OCI-LY3 (cell line): ENCODE measurements around the gene BACH2.
A peak's percentile ranks its signal among the peaks of the same experiment; 100 is the strongest.

Experiments
- H2AFZ ChIP-seq: fragments of 200-600, 300-600 bp; shearing (Covaris generic); 2 replicates; pipeline ENCODE4 v1.6.0; 2014; ENCODE audit warnings: antibody characterized with exemption, low read depth, low read length
- H3K27ac ChIP-seq: fragments of 200-600, 300-600 bp; sonication (generic); 2 replicates; pipeline ENCODE4 v1.5.1; 2014; ENCODE audit warnings: mild to moderate bottlenecking, low read length, moderate library complexity, mixed read lengths
- H3K27me3 ChIP-seq: fragments of 200-600, 300-600 bp; sonication (generic); 2 replicates; pipeline ENCODE4 v1.6.1; 2014; ENCODE audit warnings: low read depth, low read length, mixed read lengths
- H3K36me3 ChIP-seq: fragments of 200-600, 300-600 bp; sonication (generic); replicated peaks from 2 replicates; pipeline ENCODE3; 2014; ENCODE audit warnings: low read depth, low read length, mixed read lengths
- H3K4me1 ChIP-seq: fragments of 300-600, 200-600 bp; sonication (generic); 2 replicates; pipeline ENCODE4 v1.6.1; 2014; ENCODE audit warnings: low read length, mixed read lengths
- H3K4me2 ChIP-seq: fragments of 200-600, 300-600 bp; sonication (generic); 2 replicates; pipeline ENCODE4 v1.6.1; 2014; ENCODE audit warnings: low read length, mixed read lengths
- H3K4me3 ChIP-seq: fragments of 300-600, 200-600 bp; sonication (generic); 2 replicates; pipeline ENCODE4 v1.5.1; 2014; ENCODE audit warnings: antibody characterized with exemption, mild to moderate bottlenecking, low read length, moderate library complexity
- H3K79me2 ChIP-seq: fragments of 300-600, 200-600 bp; shearing (Covaris generic); 2 replicates; pipeline ENCODE4 v1.6.1; 2014; ENCODE audit warnings: mild to moderate bottlenecking, low read length, mixed read lengths
- H3K9ac ChIP-seq: fragments of 300-600, 200-600 bp; shearing (Covaris generic); 2 replicates; pipeline ENCODE4 v1.6.0; 2014; ENCODE audit warnings: mild to moderate bottlenecking, low read length, moderate library complexity
- H3K9me3 ChIP-seq: fragments of 200-600, 300-600 bp; shearing (Covaris generic); 2 replicates; pipeline ENCODE4 v1.6.1; 2014; ENCODE audit warnings: low read length, mixed read lengths; ENCODE audit not compliant: insufficient read depth
- H4K20me1 ChIP-seq: fragments of 200-600, 300-600 bp; sonication (generic); 2 replicates; pipeline ENCODE4 v1.6.1; 2016; ENCODE audit warnings: low read length, mixed read lengths; ENCODE audit not compliant: insufficient read depth
- EZH2phosphoT487 ChIP-seq: fragments of 200-600 bp; shearing (Covaris generic); IDR thresholded peaks from 2 replicates; pipeline ENCODE4 v1.6.1; 2018; ENCODE audit warnings: antibody characterized with exemption, mixed run types, low read depth
- TF ChIP-seq, protein P1 (sequence below): fragments of 200-600, 300-600 bp; sonication (generic); IDR thresholded peaks from 2 replicates; pipeline ENCODE4 v1.5.1; 2014; ENCODE audit warnings: antibody characterized with exemption, low read length, low read depth

The BACH2 gene

DNA sequence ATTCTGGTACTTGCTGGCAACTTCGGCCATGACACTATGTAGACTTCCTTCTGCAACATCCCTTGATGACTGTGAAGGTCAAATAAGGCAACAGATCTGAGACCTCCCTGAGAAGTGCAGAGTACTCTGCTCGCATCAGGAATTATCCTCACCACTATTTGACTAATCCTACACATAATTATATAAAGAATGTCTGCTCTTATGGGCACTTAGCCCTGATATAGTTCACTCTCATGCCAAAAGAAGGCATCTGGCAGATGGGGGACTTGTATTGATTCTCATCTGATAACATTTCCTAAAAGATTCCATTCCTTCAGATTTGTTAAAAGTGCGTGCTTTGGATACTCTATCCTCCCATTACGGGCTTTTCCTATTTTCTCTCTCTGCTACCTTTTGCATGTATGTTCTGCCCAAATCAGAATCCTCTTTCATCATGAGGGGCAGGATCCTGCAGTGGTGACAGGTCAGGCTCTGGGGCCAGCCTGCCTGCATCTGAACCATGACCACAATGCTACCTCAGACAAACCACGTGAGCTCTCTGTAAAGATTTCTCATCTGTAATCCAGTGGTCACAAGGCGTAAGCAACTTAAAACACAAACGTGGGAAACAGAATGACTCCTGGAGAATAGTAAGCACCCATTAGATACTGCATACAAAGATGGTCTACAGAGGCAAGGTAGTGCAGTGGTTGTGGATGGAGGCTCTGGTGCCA lies 268.4 kb downstream of the BACH2 start:
- H3K36me3 ChIP-seq = no peaks in the 10 kb centered on the region
- TF ChIP-seq EZH2phosphoT487 = no peak
- TF ChIP-seq, protein P1, sequence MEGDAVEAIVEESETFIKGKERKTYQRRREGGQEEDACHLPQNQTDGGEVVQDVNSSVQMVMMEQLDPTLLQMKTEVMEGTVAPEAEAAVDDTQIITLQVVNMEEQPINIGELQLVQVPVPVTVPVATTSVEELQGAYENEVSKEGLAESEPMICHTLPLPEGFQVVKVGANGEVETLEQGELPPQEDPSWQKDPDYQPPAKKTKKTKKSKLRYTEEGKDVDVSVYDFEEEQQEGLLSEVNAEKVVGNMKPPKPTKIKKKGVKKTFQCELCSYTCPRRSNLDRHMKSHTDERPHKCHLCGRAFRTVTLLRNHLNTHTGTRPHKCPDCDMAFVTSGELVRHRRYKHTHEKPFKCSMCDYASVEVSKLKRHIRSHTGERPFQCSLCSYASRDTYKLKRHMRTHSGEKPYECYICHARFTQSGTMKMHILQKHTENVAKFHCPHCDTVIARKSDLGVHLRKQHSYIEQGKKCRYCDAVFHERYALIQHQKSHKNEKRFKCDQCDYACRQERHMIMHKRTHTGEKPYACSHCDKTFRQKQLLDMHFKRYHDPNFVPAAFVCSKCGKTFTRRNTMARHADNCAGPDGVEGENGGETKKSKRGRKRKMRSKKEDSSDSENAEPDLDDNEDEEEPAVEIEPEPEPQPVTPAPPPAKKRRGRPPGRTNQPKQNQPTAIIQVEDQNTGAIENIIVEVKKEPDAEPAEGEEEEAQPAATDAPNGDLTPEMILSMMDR = no peak
- no peaks in the 10 kb centered on the region for H3K79me2 ChIP-seq
- no peak overlapping the region for H3K27ac ChIP-seq
- H3K4me1 ChIP-seq = peaks cover 11% of the 10 kb centered on the region
- H2AFZ ChIP-seq = no peak overlapping the region
- H3K9me3 ChIP-seq = no peaks in the 10 kb centered on the region
- no peaks in the 10 kb centered on the region for H4K20me1 ChIP-seq
- no peak overlapping the region for H3K4me2 ChIP-seq
- peaks cover 45% of the 10 kb centered on the region for H3K27me3 ChIP-seq
- no peak overlapping the region for H3K4me3 ChIP-seq
- no peak overlapping the region for H3K9ac ChIP-seq

DNA sequence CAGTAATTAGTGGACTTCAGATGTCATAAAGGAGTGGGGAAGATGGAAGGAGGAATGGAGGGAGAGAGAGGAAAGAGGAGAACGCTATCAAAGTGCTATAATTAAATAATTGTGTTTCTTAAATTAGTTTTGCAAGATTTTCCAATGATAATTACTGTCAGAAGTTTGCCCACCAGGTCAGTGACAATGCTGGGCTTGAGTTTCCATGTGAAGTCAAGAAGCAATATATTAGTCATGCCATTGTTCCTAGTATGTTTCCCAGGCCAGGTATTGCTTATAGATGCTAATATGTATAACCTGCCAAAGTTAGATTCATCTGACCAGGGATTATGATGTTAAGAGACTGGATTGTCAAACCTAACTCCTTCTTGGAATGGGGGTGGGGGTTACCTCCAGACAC lies 270.4 kb downstream of the BACH2 start:
- Histone ChIP-seq H3K27ac (no peak overlapping the region), H3K36me3 (no peaks in the 10 kb centered on the region), H3K79me2 (no peaks in the 10 kb centered on the region), H3K4me1 (peaks cover 11% of the 10 kb centered on the region), H4K20me1 (no peaks in the 10 kb centered on the region), H3K9me3 (no peaks in the 10 kb centered on the region), H3K27me3 (peaks cover 45% of the 10 kb centered on the region), H3K4me2 (peak overlapping the region; percentile 36), H3K9ac (no peak overlapping the region), H2AFZ (no peak overlapping the region), H3K4me3 (no peak overlapping the region)
- TF ChIP-seq EZH2phosphoT487 = no peak
- TF ChIP-seq, protein P1 = no peak

DNA sequence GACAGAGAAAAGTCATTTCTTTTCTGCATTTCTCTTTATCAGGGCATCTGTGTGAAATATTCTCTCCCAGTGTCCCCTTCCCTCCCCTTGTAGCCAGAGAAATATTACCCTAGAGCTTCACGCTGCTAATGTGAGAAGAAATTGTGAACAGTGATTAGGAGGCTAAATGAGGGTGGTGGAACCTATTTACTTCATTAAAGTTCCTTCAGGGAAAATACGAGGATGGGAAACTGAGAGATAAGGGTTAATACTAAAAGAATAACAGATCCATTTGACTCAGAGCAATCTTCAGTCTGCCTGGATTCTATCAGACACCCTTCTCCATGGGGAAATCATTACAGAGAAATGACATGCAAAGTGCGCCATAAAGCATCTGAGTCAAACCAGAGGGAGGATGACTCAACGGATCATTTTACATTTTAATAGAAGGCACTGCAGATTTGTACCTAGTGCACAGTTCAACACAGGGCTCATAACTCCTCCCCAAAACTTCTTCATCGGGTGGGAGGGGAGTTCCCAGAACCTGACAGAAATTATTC lies 271.1 kb downstream of the BACH2 start:
- H3K4me3 ChIP-seq = no peak overlapping the region
- peaks cover 11% of the 10 kb centered on the region for H3K4me1 ChIP-seq
- no peak overlapping the region for H3K27ac ChIP-seq
- no peaks in the 10 kb centered on the region for H3K36me3 ChIP-seq
- H4K20me1 ChIP-seq = no peaks in the 10 kb centered on the region
- peak overlapping the region; percentile 36 for H3K4me2 ChIP-seq
- no peak overlapping the region for H2AFZ ChIP-seq
- TF ChIP-seq, protein P1 = no peak
- TF ChIP-seq EZH2phosphoT487 = no peak
- no peaks in the 10 kb centered on the region for H3K9me3 ChIP-seq
- no peak overlapping the region for H3K9ac ChIP-seq
- H3K27me3 ChIP-seq = peaks cover 45% of the 10 kb centered on the region
- H3K79me2 ChIP-seq = no peaks in the 10 kb centered on the region

DNA sequence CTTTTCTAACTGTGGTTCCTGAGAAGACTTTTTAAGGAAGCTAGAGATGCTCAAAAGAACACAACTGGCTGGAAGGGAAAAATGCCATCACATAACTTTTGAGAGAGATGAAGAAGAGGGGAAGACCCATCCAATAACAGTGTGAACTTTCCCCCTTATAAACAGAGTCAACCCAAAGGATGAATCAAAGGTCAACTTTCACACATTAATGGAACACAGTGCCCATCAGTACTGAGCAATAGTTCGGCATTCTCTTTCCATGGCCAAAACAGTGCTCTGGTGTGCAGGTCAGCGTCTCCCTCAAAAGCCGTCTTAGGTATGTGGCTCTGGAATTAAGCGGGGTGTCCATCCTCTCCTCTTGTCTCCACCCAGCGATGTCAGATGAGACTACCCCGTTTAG lies 272.0 kb downstream of the BACH2 start:
- H3K4me2 ChIP-seq = no peak overlapping the region
- no peak for TF ChIP-seq EZH2phosphoT487
- TF ChIP-seq, protein P1 = no peak
- H3K27ac ChIP-seq = no peak overlapping the region
- H3K4me3 ChIP-seq = no peak overlapping the region
- H3K9me3 ChIP-seq = no peaks in the 10 kb centered on the region
- no peaks in the 10 kb centered on the region for H4K20me1 ChIP-seq
- no peaks in the 10 kb centered on the region for H3K79me2 ChIP-seq
- H3K9ac ChIP-seq = no peak overlapping the region
- no peaks in the 10 kb centered on the region for H3K36me3 ChIP-seq
- peaks cover 11% of the 10 kb centered on the region for H3K4me1 ChIP-seq
- H2AFZ ChIP-seq = no peak overlapping the region
- H3K27me3 ChIP-seq = peaks cover 45% of the 10 kb centered on the region
